CD4-positive, alpha-beta T cell treated with Interleukin-1 beta for 1 hour (primary cell): ENCODE measurements around the gene PTGER1.

ENCODE experiments used
- DNase-seq, 2 donors: peaks; one replicate each; pipeline ENCODE4 v3.0.0-alpha.2; 2020 to 2022

PTGER1 gene

GRCh38 chr19:14502334-14503092 is 27.4 kb upstream of the PTGER1 start:
- no peak for DNase-seq

GRCh38 chr19:14497228-14497921 is 22.2 kb upstream of the PTGER1 start:
- no peak for DNase-seq

GRCh38 chr19:14496834-14497227 is 21.7 kb upstream of the PTGER1 start:
- no peak for DNase-seq

GRCh38 chr19:14496029-14496833 is 21.1 kb upstream of the PTGER1 start, which contains the start of gene GIPC1:
TSS of gene GIPC1 (minus strand) at chr19:14496127. CDS start at chr19:14482976, 13,151 bp downstream.
- DNase-seq, result peak; percentile 81 to 87

GRCh38 chr19:14495672-14496028 is 20.5 kb upstream of the PTGER1 start:
- DNase-seq, result no peak

- DNase-seq, result no peak
Measured at GRCh38 chr19:14494910-14495671, 19.9 kb upstream of the PTGER1 start.

- DNase-seq, result no peak
Measured at GRCh38 chr19:14494411-14494810, 19.3 kb upstream of the PTGER1 start.

- DNase-seq, result no peak
Measured at GRCh38 chr19:14492756-14493337, 17.7 kb upstream of the PTGER1 start.

GRCh38 chr19:14487370-14488125 is 12.4 kb upstream of the PTGER1 start:
- DNase-seq, result no peak

- no peak for DNase-seq
Measured at GRCh38 chr19:14482172-14482941, 7.2 kb upstream of the PTGER1 start.

GRCh38 chr19:14480700-14481079 is 5.5 kb upstream of the PTGER1 start:
- no peak for DNase-seq

- peak; percentile 64 to 75 for DNase-seq
Measured at GRCh38 chr19:14479975-14480699, 5.0 kb upstream of the PTGER1 start.

GRCh38 chr19:14479309-14479974 is 4.3 kb upstream of the PTGER1 start:
- DNase-seq, result no peak

- no peak for DNase-seq
Measured at GRCh38 chr19:14478113-14478545, 3.0 kb upstream of the PTGER1 start.

GRCh38 chr19:14477418-14478112 is 2.4 kb upstream of the PTGER1 start:
- no peak for DNase-seq

- peak; percentile 74 to 76 for DNase-seq
Measured at GRCh38 chr19:14476673-14477401, 1.7 kb upstream of the PTGER1 start.

- no peak for DNase-seq
Measured at GRCh38 chr19:14476327-14476672, 1.1 kb upstream of the PTGER1 start.

GRCh38 chr19:14474827-14475226 is 327 bp downstream of the PTGER1 start:
- DNase-seq, result no peak
